ENCODE measurements around the gene TSEN2. TPM values are rescaled to one million over a fixed set of nuclear protein-coding genes. Genes with fewer than 3 reads are reported as not detected.

The TSEN2 gene
- total RNA-seq, 1 experiment from 2014 or later = 26.8 TPM

- Histone ChIP-seq H3K27me3 (ENCODE audit: insufficient read depth, low read depth) (no peaks in the 10 kb centered on the region), H4K20me1 (ENCODE audit: insufficient read depth) (no peaks in the 10 kb centered on the region; the same call in 1 of the 2 replicates), H3K4me3 (no peak overlapping the region), H3K4me1 (replicated peaks; ENCODE audit: insufficient read depth) (no peaks in the 10 kb centered on the region), H3K4me2 (no peak overlapping the region), H3K27ac (no peak overlapping the region), H3K36me3 (ENCODE audit: low read depth) (peaks cover 46% of the 10 kb centered on the region), H2AFZ (no peak overlapping the region), H3K9me3 (ENCODE audit: insufficient read depth, low read depth) (no peaks in the 10 kb centered on the region), H3K79me2 (ENCODE audit: low read depth) (no peaks in the 10 kb centered on the region; the same call in 1 of the 2 replicates), H3K9me2 (ENCODE audit: insufficient read depth) (no peaks in the 10 kb centered on the region), H3F3A (ENCODE audit: insufficient read depth, low read depth) (0 out of 2 replicates have a peak, but pooled peaks cover 16% of the 10 kb centered on the region)
- CTCF ChIA-PET = no interaction called here
- no peak for DNase-seq
- TF ChIP-seq, protein P1, sequence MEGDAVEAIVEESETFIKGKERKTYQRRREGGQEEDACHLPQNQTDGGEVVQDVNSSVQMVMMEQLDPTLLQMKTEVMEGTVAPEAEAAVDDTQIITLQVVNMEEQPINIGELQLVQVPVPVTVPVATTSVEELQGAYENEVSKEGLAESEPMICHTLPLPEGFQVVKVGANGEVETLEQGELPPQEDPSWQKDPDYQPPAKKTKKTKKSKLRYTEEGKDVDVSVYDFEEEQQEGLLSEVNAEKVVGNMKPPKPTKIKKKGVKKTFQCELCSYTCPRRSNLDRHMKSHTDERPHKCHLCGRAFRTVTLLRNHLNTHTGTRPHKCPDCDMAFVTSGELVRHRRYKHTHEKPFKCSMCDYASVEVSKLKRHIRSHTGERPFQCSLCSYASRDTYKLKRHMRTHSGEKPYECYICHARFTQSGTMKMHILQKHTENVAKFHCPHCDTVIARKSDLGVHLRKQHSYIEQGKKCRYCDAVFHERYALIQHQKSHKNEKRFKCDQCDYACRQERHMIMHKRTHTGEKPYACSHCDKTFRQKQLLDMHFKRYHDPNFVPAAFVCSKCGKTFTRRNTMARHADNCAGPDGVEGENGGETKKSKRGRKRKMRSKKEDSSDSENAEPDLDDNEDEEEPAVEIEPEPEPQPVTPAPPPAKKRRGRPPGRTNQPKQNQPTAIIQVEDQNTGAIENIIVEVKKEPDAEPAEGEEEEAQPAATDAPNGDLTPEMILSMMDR (conservative IDR thresholded peaks at IDR 0.05) = no peak
- TF ChIP-seq EZH2 (IDR thresholded peaks at IDR 0.05; ENCODE audit: low read depth) = no peak
- intact Hi-C loops (cut with micrococcal nuclease; ENCODE audit: unreplicated experiment) = no loop called here
- BruUV-seq (replicated peaks) = no TSS peak
- POLR2A ChIA-PET (ENCODE audit: unreplicated experiment) = interaction anchor here (0.6 kb wide), 1 partner anchor 155 kb away, joined by 13 read pairs; no protein-coding TSS in a partner anchor
These were observed 43.5 kb downstream of the TSEN2 start for GRCh38 chr3:12527757-12528143.

GRCh38 chr3:12532182-12532581, 47.9 kb downstream of the TSEN2 start:
- peaks cover 42% of the 10 kb centered on the region for H3F3A ChIP-seq (ENCODE audit: insufficient read depth, low read depth)

GRCh38 chr3:12536423-12536822, 52.1 kb downstream of the TSEN2 start:
- no peaks in the 10 kb centered on the region for H3K27me3 ChIP-seq (ENCODE audit: insufficient read depth, low read depth)
- H3K36me3 ChIP-seq (ENCODE audit: low read depth) = peaks cover 15% of the 10 kb centered on the region
- H3K79me2 ChIP-seq (ENCODE audit: low read depth) = no peaks in the 10 kb centered on the region
- no peaks in the 10 kb centered on the region for H3K9me3 ChIP-seq (ENCODE audit: insufficient read depth, low read depth)
- TF ChIP-seq, protein P1 (conservative IDR thresholded peaks at IDR 0.05) = 0 out of 2 replicates have a peak, but pooled peaks have one; percentile 24
- no peak for TF ChIP-seq EZH2 (IDR thresholded peaks at IDR 0.05; ENCODE audit: low read depth)
- H3K4me2 ChIP-seq = no peak overlapping the region
- intact Hi-C loops (cut with micrococcal nuclease; ENCODE audit: unreplicated experiment) = no loop called here
- H4K20me1 ChIP-seq (ENCODE audit: insufficient read depth) = no peaks in the 10 kb centered on the region
- DNase-seq = no peak
- H3K27ac ChIP-seq = no peak overlapping the region
- peaks cover 29% of the 10 kb centered on the region for H3F3A ChIP-seq (ENCODE audit: insufficient read depth, low read depth)
- CTCF ChIA-PET = interaction anchor here (0.7 kb wide), 1 partner anchor 9 kb away, joined by 3 read pairs; no protein-coding TSS in a partner anchor
- no TSS peak for BruUV-seq (replicated peaks)
- POLR2A ChIA-PET (ENCODE audit: unreplicated experiment) = no interaction called here
- peaks cover 17% of the 10 kb centered on the region for H3K4me1 ChIP-seq (replicated peaks; ENCODE audit: insufficient read depth)
- H3K4me3 ChIP-seq = no peak overlapping the region
- no peak overlapping the region for H2AFZ ChIP-seq
- H3K9me2 ChIP-seq (ENCODE audit: insufficient read depth) = no peaks in the 10 kb centered on the region

More at GRCh38 chr3:12532182-12532581, 47.9 kb downstream of the TSEN2 start:
- no peak for DNase-seq
- Histone ChIP-seq H3K9me3 (ENCODE audit: insufficient read depth, low read depth) (no peaks in the 10 kb centered on the region), H2AFZ (no peak overlapping the region), H3K4me2 (no peak overlapping the region), H3K27me3 (ENCODE audit: insufficient read depth, low read depth) (no peaks in the 10 kb centered on the region), H3K27ac (no peak overlapping the region), H3K4me1 (replicated peaks; ENCODE audit: insufficient read depth) (peaks cover 17% of the 10 kb centered on the region), H3K79me2 (ENCODE audit: low read depth) (no peaks in the 10 kb centered on the region; the same call in 1 of the 2 replicates), H3K4me3 (no peak overlapping the region), H3K36me3 (ENCODE audit: low read depth) (peaks cover 35% of the 10 kb centered on the region), H4K20me1 (ENCODE audit: insufficient read depth) (no peaks in the 10 kb centered on the region; the same call in 1 of the 2 replicates), H3K9me2 (ENCODE audit: insufficient read depth) (no peaks in the 10 kb centered on the region)
- no TSS peak for BruUV-seq (replicated peaks)
- CTCF ChIA-PET = no interaction called here
- POLR2A ChIA-PET (ENCODE audit: unreplicated experiment) = no interaction called here
- TF ChIP-seq, protein P1 (conservative IDR thresholded peaks at IDR 0.05) = no peak
- no peak for TF ChIP-seq EZH2 (IDR thresholded peaks at IDR 0.05; ENCODE audit: low read depth)
- intact Hi-C loops (cut with micrococcal nuclease; ENCODE audit: unreplicated experiment) = no loop called here
